ENCODE measurements around the gene IQSEC1.

IQSEC1 gene

GRCh38 chr3:12933901-12934300 is 139.3 kb downstream of the IQSEC1 start:
- peaks cover 28% of the 10 kb centered on the region for H3K4me1 ChIP-seq (ENCODE audit: control insufficient read depth, insufficient read depth, low read length)
- H3K4me3 ChIP-seq (ENCODE audit: low read length): no peak overlapping the region
- no peak for DNase-seq (ENCODE audit: low read depth)
- H3K9ac ChIP-seq (ENCODE audit: low read length): no peak overlapping the region
- no peaks in the 10 kb centered on the region for H3K9me3 ChIP-seq (ENCODE audit: control insufficient read depth, low read length)
- H3K36me3 ChIP-seq (ENCODE audit: control insufficient read depth, insufficient read depth, low read length, severe bottlenecking): peaks cover 43% of the 10 kb centered on the region
- H3K27me3 ChIP-seq (replicated peaks; ENCODE audit: control insufficient read depth, insufficient read depth, low read length): no peaks in the 10 kb centered on the region

GRCh38 chr3:12932754-12933153 is 140.5 kb downstream of the IQSEC1 start:
- Histone ChIP-seq H3K4me1 (ENCODE audit: control insufficient read depth, insufficient read depth, low read length) (peaks cover 17% of the 10 kb centered on the region), H3K9me3 (ENCODE audit: control insufficient read depth, low read length) (no peaks in the 10 kb centered on the region), H3K4me3 (ENCODE audit: low read length) (no peak overlapping the region), H3K27me3 (replicated peaks; ENCODE audit: control insufficient read depth, insufficient read depth, low read length) (no peaks in the 10 kb centered on the region), H3K36me3 (ENCODE audit: control insufficient read depth, insufficient read depth, low read length, severe bottlenecking) (peaks cover 43% of the 10 kb centered on the region), H3K9ac (ENCODE audit: low read length) (no peak overlapping the region)
- DNase-seq (ENCODE audit: low read depth): no peak

- Histone ChIP-seq H3K9ac (ENCODE audit: low read length) (no peak overlapping the region), H3K4me3 (ENCODE audit: low read length) (no peak overlapping the region), H3K4me1 (ENCODE audit: control insufficient read depth, insufficient read depth, low read length) (peaks cover 17% of the 10 kb centered on the region), H3K36me3 (ENCODE audit: control insufficient read depth, insufficient read depth, low read length, severe bottlenecking) (peaks cover 43% of the 10 kb centered on the region), H3K27me3 (replicated peaks; ENCODE audit: control insufficient read depth, insufficient read depth, low read length) (no peaks in the 10 kb centered on the region), H3K9me3 (ENCODE audit: control insufficient read depth, low read length) (no peaks in the 10 kb centered on the region)
- no peak for DNase-seq (ENCODE audit: low read depth)
Observed at GRCh38 chr3:12932347-12932746, 140.9 kb downstream of the IQSEC1 start.

GRCh38 chr3:12931273-12931905 is 141.8 kb downstream of the IQSEC1 start:
- no peak for DNase-seq (ENCODE audit: low read depth)
- no peak overlapping the region for H3K9ac ChIP-seq (ENCODE audit: low read length)
- peaks cover 39% of the 10 kb centered on the region for H3K36me3 ChIP-seq (ENCODE audit: control insufficient read depth, insufficient read depth, low read length, severe bottlenecking)
- no peaks in the 10 kb centered on the region for H3K27me3 ChIP-seq (replicated peaks; ENCODE audit: control insufficient read depth, insufficient read depth, low read length)
- peaks cover 17% of the 10 kb centered on the region for H3K4me1 ChIP-seq (ENCODE audit: control insufficient read depth, insufficient read depth, low read length)
- H3K4me3 ChIP-seq (ENCODE audit: low read length): no peak overlapping the region
- H3K9me3 ChIP-seq (ENCODE audit: control insufficient read depth, low read length): no peaks in the 10 kb centered on the region

GRCh38 chr3:12929801-12930200 is 143.4 kb downstream of the IQSEC1 start:
- peaks cover 35% of the 10 kb centered on the region for H3K36me3 ChIP-seq (ENCODE audit: control insufficient read depth, insufficient read depth, low read length, severe bottlenecking)
- H3K9ac ChIP-seq (ENCODE audit: low read length): no peak overlapping the region
- no peaks in the 10 kb centered on the region for H3K27me3 ChIP-seq (replicated peaks; ENCODE audit: control insufficient read depth, insufficient read depth, low read length)
- DNase-seq (ENCODE audit: low read depth): no peak
- no peaks in the 10 kb centered on the region for H3K9me3 ChIP-seq (ENCODE audit: control insufficient read depth, low read length)
- H3K4me1 ChIP-seq (ENCODE audit: control insufficient read depth, insufficient read depth, low read length): peaks cover 11% of the 10 kb centered on the region
- no peak overlapping the region for H3K4me3 ChIP-seq (ENCODE audit: low read length)

GRCh38 chr3:12926660-12927059 is 146.6 kb downstream of the IQSEC1 start:
- no peak for DNase-seq (ENCODE audit: low read depth)
- Histone ChIP-seq H3K9ac (ENCODE audit: low read length) (no peak overlapping the region), H3K4me1 (ENCODE audit: control insufficient read depth, insufficient read depth, low read length) (no peaks in the 10 kb centered on the region), H3K36me3 (ENCODE audit: control insufficient read depth, insufficient read depth, low read length, severe bottlenecking) (peaks cover 40% of the 10 kb centered on the region), H3K4me3 (ENCODE audit: low read length) (no peak overlapping the region), H3K9me3 (ENCODE audit: control insufficient read depth, low read length) (no peaks in the 10 kb centered on the region), H3K27me3 (replicated peaks; ENCODE audit: control insufficient read depth, insufficient read depth, low read length) (no peaks in the 10 kb centered on the region)

- no peaks in the 10 kb centered on the region for H3K4me1 ChIP-seq (ENCODE audit: control insufficient read depth, insufficient read depth, low read length)
- H3K36me3 ChIP-seq (ENCODE audit: control insufficient read depth, insufficient read depth, low read length, severe bottlenecking): peaks cover 41% of the 10 kb centered on the region
- no peak overlapping the region for H3K9ac ChIP-seq (ENCODE audit: low read length)
- H3K9me3 ChIP-seq (ENCODE audit: control insufficient read depth, low read length): no peaks in the 10 kb centered on the region
- DNase-seq (ENCODE audit: low read depth): no peak
- H3K4me3 ChIP-seq (ENCODE audit: low read length): no peak overlapping the region
- no peaks in the 10 kb centered on the region for H3K27me3 ChIP-seq (replicated peaks; ENCODE audit: control insufficient read depth, insufficient read depth, low read length)
Observed at GRCh38 chr3:12925648-12926047, 147.6 kb downstream of the IQSEC1 start.

- Histone ChIP-seq H3K9ac (ENCODE audit: low read length) (no peak overlapping the region), H3K27me3 (replicated peaks; ENCODE audit: control insufficient read depth, insufficient read depth, low read length) (no peaks in the 10 kb centered on the region), H3K36me3 (ENCODE audit: control insufficient read depth, insufficient read depth, low read length, severe bottlenecking) (peaks cover 53% of the 10 kb centered on the region), H3K9me3 (ENCODE audit: control insufficient read depth, low read length) (no peaks in the 10 kb centered on the region), H3K4me3 (ENCODE audit: low read length) (no peak overlapping the region), H3K4me1 (ENCODE audit: control insufficient read depth, insufficient read depth, low read length) (no peaks in the 10 kb centered on the region)
- DNase-seq (ENCODE audit: low read depth): no peak
Observed at GRCh38 chr3:12924437-12924836, 148.8 kb downstream of the IQSEC1 start.

GRCh38 chr3:12922881-12923431 is 150.3 kb downstream of the IQSEC1 start:
- no peak for DNase-seq (ENCODE audit: low read depth)
- no peaks in the 10 kb centered on the region for H3K9me3 ChIP-seq (ENCODE audit: control insufficient read depth, low read length)
- peaks cover 59% of the 10 kb centered on the region for H3K36me3 ChIP-seq (ENCODE audit: control insufficient read depth, insufficient read depth, low read length, severe bottlenecking)
- no peaks in the 10 kb centered on the region for H3K4me1 ChIP-seq (ENCODE audit: control insufficient read depth, insufficient read depth, low read length)
- no peaks in the 10 kb centered on the region for H3K27me3 ChIP-seq (replicated peaks; ENCODE audit: control insufficient read depth, insufficient read depth, low read length)
- no peak overlapping the region for H3K4me3 ChIP-seq (ENCODE audit: low read length)
- no peak overlapping the region for H3K9ac ChIP-seq (ENCODE audit: low read length)

GRCh38 chr3:12922306-12922705 is 150.9 kb downstream of the IQSEC1 start:
- H3K9me3 ChIP-seq (ENCODE audit: control insufficient read depth, low read length): no peaks in the 10 kb centered on the region
- H3K27me3 ChIP-seq (replicated peaks; ENCODE audit: control insufficient read depth, insufficient read depth, low read length): no peaks in the 10 kb centered on the region
- DNase-seq (ENCODE audit: low read depth): no peak
- no peak overlapping the region for H3K9ac ChIP-seq (ENCODE audit: low read length)
- no peak overlapping the region for H3K4me3 ChIP-seq (ENCODE audit: low read length)
- H3K4me1 ChIP-seq (ENCODE audit: control insufficient read depth, insufficient read depth, low read length): no peaks in the 10 kb centered on the region
- H3K36me3 ChIP-seq (ENCODE audit: control insufficient read depth, insufficient read depth, low read length, severe bottlenecking): peaks cover 60% of the 10 kb centered on the region

- H3K9ac ChIP-seq (ENCODE audit: low read length): no peak overlapping the region
- no peak overlapping the region for H3K4me3 ChIP-seq (ENCODE audit: low read length)
- H3K4me1 ChIP-seq (ENCODE audit: control insufficient read depth, insufficient read depth, low read length): no peaks in the 10 kb centered on the region
- DNase-seq (ENCODE audit: low read depth): no peak
- H3K27me3 ChIP-seq (replicated peaks; ENCODE audit: control insufficient read depth, insufficient read depth, low read length): no peaks in the 10 kb centered on the region
- H3K36me3 ChIP-seq (ENCODE audit: control insufficient read depth, insufficient read depth, low read length, severe bottlenecking): peaks cover 66% of the 10 kb centered on the region
- no peaks in the 10 kb centered on the region for H3K9me3 ChIP-seq (ENCODE audit: control insufficient read depth, low read length)
Observed at GRCh38 chr3:12921736-12922135, 151.5 kb downstream of the IQSEC1 start.

- H3K4me3 ChIP-seq (ENCODE audit: low read length): no peak overlapping the region
- H3K36me3 ChIP-seq (ENCODE audit: control insufficient read depth, insufficient read depth, low read length, severe bottlenecking): peaks cover 66% of the 10 kb centered on the region
- DNase-seq (ENCODE audit: low read depth): no peak
Observed at GRCh38 chr3:12920967-12921366, 152.3 kb downstream of the IQSEC1 start.

More at GRCh38 chr3:12920967-12921366, 152.3 kb downstream of the IQSEC1 start:
- H3K9ac ChIP-seq (ENCODE audit: low read length): no peak overlapping the region
- H3K4me1 ChIP-seq (ENCODE audit: control insufficient read depth, insufficient read depth, low read length): no peaks in the 10 kb centered on the region
- no peaks in the 10 kb centered on the region for H3K9me3 ChIP-seq (ENCODE audit: control insufficient read depth, low read length)
- H3K27me3 ChIP-seq (replicated peaks; ENCODE audit: control insufficient read depth, insufficient read depth, low read length): no peaks in the 10 kb centered on the region
